Bronchial epithelial cell (primary cell): ENCODE measurements around the gene GRK1. TPM values are rescaled to one million over a fixed set of nuclear protein-coding genes. Genes with fewer than 3 reads are reported as not detected.

Source experiments
- DNase-seq: peaks from one replicate; pipeline ENCODE4 v3.0.0-alpha.2; 2010; ENCODE audit warnings: low read depth
- FAIRE-seq: peaks from 2 replicates; lab custom pipeline; 2011; peaks lifted over from hg19 to GRCh38; lab: Jason Lieb, UNC
- H3K27me3 ChIP-seq: 2 replicates; pipeline ENCODE4 v1.5.1; 2011; ENCODE audit warnings: low read length; ENCODE audit not compliant: control insufficient read depth, insufficient read depth
- H3K36me3 ChIP-seq: 2 replicates; pipeline ENCODE4 v1.5.1; 2011; ENCODE audit warnings: low read length; ENCODE audit not compliant: control insufficient read depth, insufficient read depth
- H3K4me3 ChIP-seq: 2 replicates; pipeline ENCODE4 v1.5.1; 2011; ENCODE audit warnings: mild to moderate bottlenecking, low read depth, low read length, control low read depth
- CTCF ChIP-seq: IDR thresholded peaks from 2 replicates; pipeline ENCODE4 v1.5.1; 2011; ENCODE audit warnings: mild to moderate bottlenecking, moderate library complexity, low read length, control low read depth, inconsistent platforms; ENCODE audit not compliant: insufficient read depth, severe bottlenecking
- total RNA-seq: library from RNA; depleted of rRNA; stranded (reverse); fragments of >200 nt; gene quantifications from 2 replicates; pipeline ENCODE4 v1.2.1, GENCODE V29; 2014

Gene GRK1
- total RNA-seq, 1 donor from 2014 or later: not detected

GRCh38 chr13:113638806-113639205 is 28.2 kb upstream of the GRK1 start:
- peaks cover 32% of the 10 kb centered on the region for H3K36me3 ChIP-seq
- no peaks in the 10 kb centered on the region for H3K27me3 ChIP-seq
- TF ChIP-seq CTCF: no peak
- no peak overlapping the region for H3K4me3 ChIP-seq
- DNase-seq: no peak
- FAIRE-seq: no peak

GRCh38 chr13:113639616-113640262 is 27.3 kb upstream of the GRK1 start:
- H3K36me3 ChIP-seq: peaks cover 27% of the 10 kb centered on the region
- H3K27me3 ChIP-seq: no peaks in the 10 kb centered on the region
- no peak for TF ChIP-seq CTCF
- no peak for DNase-seq
- no peak overlapping the region for H3K4me3 ChIP-seq
- FAIRE-seq: no peak

- H3K27me3 ChIP-seq: no peaks in the 10 kb centered on the region
- H3K4me3 ChIP-seq: no peak overlapping the region
- no peak for FAIRE-seq
- no peak for TF ChIP-seq CTCF
- H3K36me3 ChIP-seq: peaks cover 20% of the 10 kb centered on the region
- no peak for DNase-seq
These were observed 25.6 kb upstream of the GRK1 start for GRCh38 chr13:113641426-113641825.

- peaks cover 14% of the 10 kb centered on the region for H3K36me3 ChIP-seq
- H3K4me3 ChIP-seq: no peak overlapping the region
- DNase-seq (no peak), FAIRE-seq (no peak)
- no peak for TF ChIP-seq CTCF
- H3K27me3 ChIP-seq: no peaks in the 10 kb centered on the region
These were observed 24.5 kb upstream of the GRK1 start for GRCh38 chr13:113642563-113642962.

GRCh38 chr13:113643593-113643992 is 23.4 kb upstream of the GRK1 start:
- TF ChIP-seq CTCF: no peak
- Histone ChIP-seq H3K27me3 (no peaks in the 10 kb centered on the region), H3K4me3 (no peak overlapping the region), H3K36me3 (peaks cover 8% of the 10 kb centered on the region)
- FAIRE-seq: no peak
- no peak for DNase-seq

GRCh38 chr13:113644800-113645199 is 22.2 kb upstream of the GRK1 start:
- no peak overlapping the region for H3K4me3 ChIP-seq
- FAIRE-seq: no peak
- no peak for DNase-seq
- H3K27me3 ChIP-seq: no peaks in the 10 kb centered on the region
- H3K36me3 ChIP-seq: peaks cover 4% of the 10 kb centered on the region
- no peak for TF ChIP-seq CTCF
